Amniotic epithelial cell (primary cell): ENCODE measurements around the gene CHN2.

Experiments
- DNase-seq: peaks from one replicate; pipeline ENCODE4 v3.0.0-alpha.2; 2010; ENCODE audit warnings: low read depth

CHN2 gene

GRCh38 chr7:29471444-29472138 lies 277.0 kb downstream of the CHN2 start:
- DNase-seq, result no peak

DNA sequence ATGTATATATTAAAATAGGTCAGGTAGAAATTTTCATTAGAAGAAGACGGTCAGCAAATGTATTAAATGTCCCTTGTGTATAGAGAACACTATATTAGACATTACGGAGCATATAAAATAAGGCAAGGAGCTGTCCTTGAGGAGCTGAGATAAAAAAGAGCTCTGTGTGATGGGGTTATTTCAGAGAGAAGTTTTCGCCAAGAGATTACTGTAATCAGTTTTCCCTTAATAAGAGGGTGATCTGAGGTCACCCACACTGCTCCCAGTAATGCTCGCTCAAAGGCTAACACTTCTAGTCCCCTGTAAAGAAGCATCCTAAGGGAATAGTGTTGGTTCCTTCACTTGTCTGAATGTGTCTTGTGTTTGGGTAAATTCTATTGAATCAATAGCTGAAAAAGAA lies 282.3 kb downstream of the CHN2 start:
- DNase-seq, result no peak

- DNase-seq, result no peak
These were observed 283.7 kb downstream of the CHN2 start for GRCh38 chr7:29478226-29478625.

GRCh38 chr7:29478687-29479240 lies 284.2 kb downstream of the CHN2 start:
- DNase-seq, result no peak

- peak; percentile 28 for DNase-seq
These were observed 285.0 kb downstream of the CHN2 start for GRCh38 chr7:29479301-29480200.

DNA sequence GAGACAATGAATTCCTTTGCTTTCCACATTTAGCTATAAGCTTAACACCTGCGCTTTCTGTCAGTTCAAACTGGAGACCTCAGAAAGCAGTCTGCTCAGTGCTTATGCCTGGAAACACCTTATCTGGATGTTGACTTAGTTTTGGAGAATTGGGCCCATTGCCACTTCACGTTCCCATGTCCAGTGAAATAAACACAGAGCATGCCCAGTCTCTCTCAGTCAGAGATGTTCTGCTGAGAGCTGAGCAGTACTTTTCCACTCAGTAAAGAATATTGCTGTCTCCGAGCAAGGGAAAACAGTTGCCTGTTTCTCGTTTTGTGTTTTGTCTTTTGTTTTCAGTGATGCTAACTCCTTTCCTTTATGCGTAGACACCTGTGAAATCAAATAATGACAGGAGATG lies 285.9 kb downstream of the CHN2 start:
- DNase-seq, result no peak

GRCh38 chr7:29480934-29481651 lies 286.5 kb downstream of the CHN2 start:
- no peak for DNase-seq

- DNase-seq, result no peak
These were observed 287.5 kb downstream of the CHN2 start for GRCh38 chr7:29482056-29482455.

GRCh38 chr7:29483219-29484104 lies 288.9 kb downstream of the CHN2 start:
- DNase-seq, result peak; percentile 15

GRCh38 chr7:29484280-29484679 lies 289.7 kb downstream of the CHN2 start:
- no peak for DNase-seq

DNA sequence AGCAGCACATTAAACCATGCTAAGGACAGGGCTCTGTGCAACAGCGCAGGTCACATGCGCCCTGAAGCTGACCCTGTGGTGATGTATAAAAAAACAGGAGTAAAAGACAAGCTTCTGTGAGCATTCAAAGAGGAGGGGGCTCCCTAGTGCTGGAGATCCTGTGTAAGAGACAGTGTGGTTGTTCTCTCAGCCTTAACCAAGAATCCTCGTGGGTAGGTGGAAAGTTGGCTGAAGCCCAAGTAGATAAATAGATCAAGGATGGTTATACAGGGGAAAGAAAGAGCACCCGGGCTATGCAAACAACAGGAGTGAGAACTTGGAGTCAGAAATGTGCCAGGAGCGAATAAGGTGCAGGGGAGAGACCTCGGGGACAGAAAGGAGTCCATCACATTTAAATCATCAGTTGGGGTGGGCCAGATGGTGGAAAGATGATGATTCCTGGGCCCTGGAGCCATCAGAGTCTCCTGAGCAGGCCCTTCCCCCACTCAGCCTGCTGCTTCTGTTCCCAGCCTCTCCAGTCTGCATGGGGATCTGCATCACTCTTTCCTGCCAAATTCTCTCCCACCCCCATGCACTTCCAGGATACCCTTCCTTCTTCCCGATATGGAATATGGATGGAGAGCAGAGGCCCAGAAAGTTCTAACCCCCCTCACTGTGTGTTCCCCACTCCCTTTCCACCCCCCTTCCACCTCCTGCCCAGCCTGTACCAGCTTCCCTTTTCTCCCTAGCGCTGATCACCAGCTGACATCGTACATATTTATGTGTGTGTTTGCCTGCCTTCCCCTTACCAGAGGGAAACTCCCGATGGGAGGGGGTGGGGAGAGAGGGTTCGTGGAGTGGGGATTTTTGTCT lies 291.0 kb downstream of the CHN2 start:
- peak; percentile 31 for DNase-seq

GRCh38 chr7:29486191-29486700 lies 291.7 kb downstream of the CHN2 start:
- no peak for DNase-seq

- DNase-seq, result no peak
These were observed 292.8 kb downstream of the CHN2 start for GRCh38 chr7:29487424-29487823.

DNA sequence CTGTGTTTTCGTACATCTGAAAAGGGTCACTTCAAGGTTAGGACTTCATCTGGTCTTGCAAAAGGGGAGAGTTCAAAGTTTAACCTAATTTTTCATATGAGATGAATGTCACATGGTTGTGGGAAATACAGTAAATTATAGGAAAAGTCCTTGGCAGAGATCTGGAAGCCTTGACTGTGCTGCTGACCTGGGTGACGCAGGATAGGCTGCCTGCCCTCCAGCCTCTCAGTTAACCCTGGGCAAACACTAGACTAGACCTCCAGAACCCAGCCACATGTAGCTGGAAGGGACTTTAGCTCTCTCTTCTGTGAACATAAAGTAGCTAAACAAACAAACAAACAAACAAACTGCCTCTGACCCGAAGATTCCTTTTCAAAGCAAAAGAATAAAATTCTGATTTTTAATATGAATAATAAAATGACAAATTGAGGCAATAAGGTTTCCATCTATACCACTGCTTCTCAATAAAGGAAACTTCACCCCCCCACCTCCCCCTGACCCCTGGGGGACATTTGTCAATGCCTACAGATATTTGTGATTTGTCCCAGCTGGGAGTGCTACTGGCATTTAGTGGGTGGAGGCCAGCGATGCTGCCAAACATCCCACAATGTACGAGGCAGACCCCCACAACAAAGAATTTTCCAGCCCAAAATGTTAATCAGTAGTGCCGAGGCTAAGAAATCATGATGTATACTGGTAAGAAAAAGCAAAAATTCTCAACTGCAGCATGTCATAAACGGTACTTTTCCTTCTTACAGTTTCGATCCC lies 293.8 kb downstream of the CHN2 start:
- DNase-seq, result peak; percentile 50

DNA sequence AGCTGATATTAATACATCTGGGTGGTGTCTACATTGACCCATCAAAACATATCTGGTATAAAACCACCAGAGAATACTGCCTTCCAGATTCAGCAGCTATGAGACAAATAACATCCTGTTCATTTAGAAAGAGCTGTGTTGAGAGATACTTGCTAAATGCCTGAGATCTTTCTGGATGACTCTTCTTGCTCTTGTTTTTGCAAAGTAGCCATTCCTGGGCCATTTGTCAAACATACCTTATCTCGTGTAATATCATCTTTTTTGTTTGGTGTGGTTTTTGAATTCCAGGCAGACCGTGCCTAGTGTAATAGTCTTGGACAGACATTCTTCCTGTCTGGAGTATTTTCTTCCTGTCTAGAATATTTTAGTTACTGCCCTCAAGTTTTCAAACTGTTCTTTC lies 294.4 kb downstream of the CHN2 start:
- DNase-seq, result peak; percentile 98

DNA sequence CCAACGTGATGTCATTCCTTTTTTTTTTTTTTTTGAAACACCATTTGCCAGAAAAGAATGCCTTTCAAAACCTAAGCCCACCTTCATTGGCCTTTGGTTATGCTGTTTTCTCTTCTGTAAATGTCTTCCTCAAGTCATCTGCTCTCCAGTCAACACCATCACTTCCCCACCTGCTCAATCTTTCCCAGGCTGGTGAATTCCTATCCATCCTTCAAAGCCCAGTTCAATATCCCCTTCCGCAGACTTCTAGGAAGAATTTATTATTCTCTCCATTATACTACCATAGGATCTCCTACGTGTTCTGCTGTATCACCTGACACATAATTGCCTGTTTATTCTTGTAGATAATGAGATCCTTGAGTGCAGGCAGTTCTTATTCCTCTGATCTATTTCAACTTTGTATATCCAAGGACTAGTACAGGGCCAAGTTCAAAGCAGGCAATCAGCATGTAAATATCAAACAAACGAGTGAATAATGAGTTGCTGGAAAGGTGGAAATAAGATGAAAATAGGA lies 295.6 kb downstream of the CHN2 start:
- DNase-seq, result no peak

DNA sequence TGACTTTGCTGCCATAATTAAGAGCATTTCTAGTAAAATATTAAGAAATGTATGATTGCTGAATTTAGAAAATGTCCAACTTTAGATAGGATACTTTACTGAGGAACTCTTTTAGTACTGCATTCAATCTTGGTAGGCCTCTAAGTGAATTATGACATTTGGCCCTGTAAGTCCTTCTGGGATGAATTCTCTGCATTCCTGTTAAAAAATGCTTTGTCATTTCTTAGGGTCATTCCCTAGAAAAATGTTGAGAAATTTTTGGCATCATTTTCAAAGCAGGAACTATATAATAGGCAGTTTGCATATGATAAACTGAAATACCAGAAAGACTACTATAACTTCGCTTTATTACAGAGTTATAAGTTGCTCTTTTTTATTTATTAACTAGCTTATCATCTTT lies 299.8 kb downstream of the CHN2 start:
- DNase-seq, result peak; percentile 78

GRCh38 chr7:29495653-29496052 lies 301.1 kb downstream of the CHN2 start:
- DNase-seq, result no peak

- no peak for DNase-seq
These were observed 301.9 kb downstream of the CHN2 start for GRCh38 chr7:29496355-29497020.
